Suprapubic skin (tissue), 4 donors: ENCODE measurements around the gene ATF7.

ENCODE experiments used
- POLR2A ChIP-seq, 2 donors: fragments of 450-650 bp; IDR thresholded peaks; one replicate each; pipeline ENCODE4 v1.6.1; 2017; ENCODE audit warnings: antibody characterized with exemption in 2 of 2, mild to moderate bottlenecking in 2 of 2, moderate library complexity in 2 of 2
- POLR2AphosphoS5 ChIP-seq, 3 donors: sonication (generic); formaldehyde crosslinking; IDR thresholded peaks; one replicate each; pipeline ENCODE4 v1.6.1; 2017; ENCODE audit warnings: antibody characterized with exemption in 3 of 3

GRCh38 chr12:53602176-53602864 lies 23.9 kb downstream of the ATF7 start:
- TF ChIP-seq POLR2A (IDR thresholded peaks at IDR 0.05) (no peak), POLR2AphosphoS5 (IDR thresholded peaks at IDR 0.05) (no peak)
